GM18873 (cell line): ENCODE results near the gene NHP2.

Source experiments
- ATAC-seq: cut with Tn5 transposase; IDR thresholded peaks from one replicate; pipeline ENCODE4 v1.9.1; 2021; ENCODE audit warnings: mild to moderate bottlenecking, moderate library complexity, moderate number of reproducible peaks; ENCODE audit not compliant: unreplicated experiment, low FRiP score

The NHP2 gene

DNA sequence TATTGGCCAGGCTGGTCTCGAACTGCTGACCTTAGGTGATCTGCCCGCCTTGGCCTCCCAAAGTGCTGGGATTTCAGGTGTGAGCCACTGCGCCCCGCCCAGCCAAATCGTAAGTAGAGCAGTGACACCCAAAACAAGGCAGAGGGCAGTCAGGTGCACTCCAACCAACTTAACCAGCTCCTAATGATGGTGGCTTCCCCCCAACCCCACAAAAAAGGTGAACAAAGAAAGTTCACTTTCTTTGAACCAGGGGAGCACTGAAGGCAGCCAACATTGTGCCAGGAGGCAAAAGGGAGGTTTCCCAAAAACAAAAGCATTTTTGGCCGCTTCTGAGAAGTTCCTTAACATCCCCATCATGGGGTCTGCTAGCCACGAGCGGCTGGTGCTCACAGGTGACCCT lies 23.9 kb upstream of the NHP2 start:
- no peak for ATAC-seq

DNA sequence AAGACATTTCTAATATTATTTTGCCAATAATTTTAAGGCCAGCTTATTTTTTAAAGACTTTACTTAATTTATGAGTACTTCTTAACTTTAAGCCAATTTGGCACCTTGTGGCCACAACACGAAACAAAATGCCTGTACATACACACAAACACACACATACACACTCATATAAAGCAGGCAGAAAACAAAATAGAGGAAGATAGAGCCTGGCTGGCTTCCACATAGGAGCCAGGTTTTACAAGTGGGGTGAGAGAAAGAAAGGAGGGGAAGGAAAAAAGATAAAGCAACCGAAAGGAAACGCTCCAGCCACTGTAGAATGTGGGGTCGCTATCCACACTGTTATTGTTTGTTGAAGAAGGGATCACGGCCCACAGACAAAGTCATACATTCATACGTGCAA lies 23.1 kb upstream of the NHP2 start:
- no peak for ATAC-seq

DNA sequence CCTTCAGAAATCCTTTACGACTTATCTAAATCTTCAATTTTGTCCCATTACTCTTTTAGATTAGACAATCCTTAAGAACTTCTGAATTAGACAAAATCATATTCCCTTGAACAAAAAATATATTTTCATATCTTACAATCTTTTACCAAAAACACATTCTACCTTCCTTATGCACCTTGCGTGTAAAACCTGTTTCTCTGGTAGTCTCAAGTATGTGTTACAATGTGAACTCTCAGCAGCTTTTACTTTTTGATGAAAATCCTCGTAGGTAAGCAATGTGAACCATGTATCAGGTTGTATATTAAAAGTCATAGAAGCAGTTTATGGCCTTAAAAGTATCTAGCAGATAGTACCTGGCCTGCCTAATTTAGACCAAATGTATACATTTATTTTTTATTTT lies 20.8 kb upstream of the NHP2 start:
- no peak for ATAC-seq

DNA sequence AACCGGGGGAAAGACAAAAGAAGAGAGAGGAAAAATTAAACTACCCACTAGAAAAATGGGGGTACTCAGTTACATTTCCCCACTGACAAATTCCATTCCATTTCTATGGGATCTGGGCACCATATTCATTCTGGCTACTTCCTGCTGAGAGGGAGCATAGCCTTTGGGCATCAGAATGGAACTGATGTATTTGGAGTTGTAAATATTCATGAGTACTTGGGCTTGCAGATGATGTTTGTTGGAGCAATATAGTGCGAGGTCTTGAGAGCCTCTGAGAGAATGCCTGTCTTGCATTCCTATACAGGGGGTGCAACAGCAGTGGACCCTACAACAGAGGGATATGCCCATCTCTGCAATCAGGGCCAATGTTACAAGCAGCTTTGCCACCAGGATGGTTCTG lies 16.8 kb upstream of the NHP2 start:
- ATAC-seq = no peak

DNA sequence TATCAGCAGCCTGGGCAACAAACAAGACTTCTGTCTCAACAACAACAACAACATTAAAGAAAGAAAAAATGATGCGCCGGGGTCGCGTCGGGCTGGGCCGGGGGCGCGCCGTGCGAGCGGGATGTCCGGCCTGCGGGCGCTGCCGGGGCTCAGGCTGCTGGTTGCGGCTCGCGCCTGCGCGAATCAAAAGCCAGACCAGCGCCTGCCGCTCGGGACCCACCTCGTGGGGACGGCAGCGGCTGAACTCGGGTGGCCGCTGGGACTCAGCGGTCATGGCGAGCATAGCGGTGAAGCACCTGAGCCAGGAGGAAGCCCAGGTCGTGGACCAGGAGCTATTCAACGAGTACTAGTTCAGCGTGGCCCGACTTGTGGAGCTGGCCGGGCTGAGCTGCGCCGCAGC lies 11.9 kb upstream of the NHP2 start:
- no peak for ATAC-seq

DNA sequence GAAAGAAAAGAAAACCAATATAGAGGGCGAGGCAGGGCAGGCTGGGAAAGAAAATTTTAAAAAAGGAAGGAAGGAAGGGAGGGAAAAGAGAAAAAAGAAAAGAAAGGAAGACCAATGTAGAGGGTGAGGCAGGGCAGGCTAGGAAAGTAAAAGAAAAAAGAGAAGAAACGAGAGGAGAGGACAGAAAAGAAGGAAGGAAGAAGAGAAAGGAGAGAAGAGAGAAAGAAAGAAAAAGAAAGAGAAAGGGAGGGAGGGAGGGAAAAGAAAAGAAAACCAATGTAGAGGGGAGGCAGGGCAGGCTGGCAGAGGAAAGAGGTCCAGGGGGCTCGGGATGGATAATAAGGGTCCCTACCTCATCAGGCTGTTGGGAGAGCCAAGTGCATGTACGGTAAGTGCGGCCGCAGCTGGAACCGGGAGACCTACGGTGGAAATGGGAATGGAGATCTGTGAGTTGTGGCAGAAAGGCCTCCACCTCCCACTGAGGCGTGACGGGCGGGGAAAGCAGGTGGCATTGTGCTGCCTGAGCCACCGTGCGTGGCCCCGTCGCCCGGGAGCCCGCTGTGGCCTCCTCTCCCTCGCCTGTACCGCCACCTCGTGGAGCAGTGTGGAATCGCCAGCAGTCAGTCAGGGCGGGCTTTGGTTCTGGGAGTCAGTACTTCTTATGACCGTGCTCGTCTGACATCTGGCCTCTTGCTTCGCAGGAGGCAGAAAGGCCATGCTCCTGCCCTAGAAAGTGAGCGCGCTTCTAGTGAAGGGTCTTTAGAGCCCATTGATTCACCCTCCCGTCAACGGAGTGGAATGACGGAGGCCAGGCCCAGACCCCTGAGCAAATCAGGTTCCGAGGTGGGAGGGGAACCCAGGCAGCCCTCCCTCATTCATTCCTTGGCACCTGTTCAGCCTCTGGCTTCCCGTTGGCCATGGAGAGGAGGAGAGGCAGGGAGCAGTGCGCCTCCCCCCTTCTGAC lies 10.4 kb upstream of the NHP2 start:
- ATAC-seq = peak; percentile 78

DNA sequence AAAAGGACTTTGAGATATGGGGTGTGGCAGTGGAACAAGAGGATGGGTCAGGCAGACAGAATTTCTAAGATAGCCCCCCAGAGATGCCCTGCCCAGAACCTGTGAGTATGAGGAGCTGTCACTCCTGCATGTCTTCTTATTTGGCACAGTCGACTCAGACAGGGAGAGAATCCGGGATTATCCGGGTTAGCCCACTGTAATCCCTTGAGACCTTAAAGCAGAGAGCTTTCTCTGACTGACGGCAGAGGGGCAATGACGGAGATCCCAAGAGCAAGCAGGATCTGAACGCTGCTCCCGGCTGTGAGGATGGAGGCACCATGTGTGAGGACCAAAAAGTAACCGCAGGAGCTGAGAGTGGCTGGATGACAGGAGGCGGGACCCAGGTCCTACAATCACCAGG lies 8.8 kb upstream of the NHP2 start:
- no peak for ATAC-seq

DNA sequence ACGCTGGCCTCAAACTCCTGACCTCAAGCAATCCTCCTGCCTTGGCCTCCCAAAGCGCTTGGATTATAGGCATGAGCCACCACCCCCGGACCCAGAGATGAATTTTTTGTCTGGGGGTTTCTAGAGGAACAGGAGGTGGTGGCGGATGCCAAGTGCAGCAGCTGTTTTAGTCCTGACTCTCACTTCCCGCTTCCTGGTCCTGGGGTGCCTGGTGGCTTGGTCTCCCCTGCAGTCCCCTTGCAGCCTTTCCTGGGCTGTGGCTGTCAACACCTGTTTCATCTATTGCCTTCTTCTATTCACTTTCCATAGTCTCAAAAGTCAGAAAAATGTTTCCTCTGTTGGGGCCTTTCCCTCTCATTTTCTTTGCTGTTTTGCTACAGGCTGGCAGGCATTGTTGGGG lies 6.5 kb upstream of the NHP2 start:
- ATAC-seq = no peak

DNA sequence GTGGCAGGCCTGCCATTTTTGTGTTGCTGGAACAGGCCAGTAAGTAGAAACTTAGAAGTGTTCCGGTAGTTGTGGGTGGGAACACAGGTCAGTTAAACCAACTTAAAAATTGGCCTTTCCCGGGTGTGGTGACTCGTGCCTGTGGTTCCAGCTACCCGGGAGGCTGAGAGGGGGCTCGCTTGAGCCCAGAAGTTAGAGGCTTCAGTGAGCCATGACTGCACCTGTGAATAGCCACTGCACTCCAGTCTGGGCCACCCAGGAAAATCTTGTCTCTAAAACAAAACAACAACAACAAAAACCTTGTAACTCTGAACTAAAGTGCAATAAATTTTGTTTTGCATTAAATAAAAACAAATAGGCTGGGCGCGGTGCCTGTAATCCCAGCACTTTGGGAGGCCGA lies 1.4 kb upstream of the NHP2 start:
- no peak for ATAC-seq

DNA sequence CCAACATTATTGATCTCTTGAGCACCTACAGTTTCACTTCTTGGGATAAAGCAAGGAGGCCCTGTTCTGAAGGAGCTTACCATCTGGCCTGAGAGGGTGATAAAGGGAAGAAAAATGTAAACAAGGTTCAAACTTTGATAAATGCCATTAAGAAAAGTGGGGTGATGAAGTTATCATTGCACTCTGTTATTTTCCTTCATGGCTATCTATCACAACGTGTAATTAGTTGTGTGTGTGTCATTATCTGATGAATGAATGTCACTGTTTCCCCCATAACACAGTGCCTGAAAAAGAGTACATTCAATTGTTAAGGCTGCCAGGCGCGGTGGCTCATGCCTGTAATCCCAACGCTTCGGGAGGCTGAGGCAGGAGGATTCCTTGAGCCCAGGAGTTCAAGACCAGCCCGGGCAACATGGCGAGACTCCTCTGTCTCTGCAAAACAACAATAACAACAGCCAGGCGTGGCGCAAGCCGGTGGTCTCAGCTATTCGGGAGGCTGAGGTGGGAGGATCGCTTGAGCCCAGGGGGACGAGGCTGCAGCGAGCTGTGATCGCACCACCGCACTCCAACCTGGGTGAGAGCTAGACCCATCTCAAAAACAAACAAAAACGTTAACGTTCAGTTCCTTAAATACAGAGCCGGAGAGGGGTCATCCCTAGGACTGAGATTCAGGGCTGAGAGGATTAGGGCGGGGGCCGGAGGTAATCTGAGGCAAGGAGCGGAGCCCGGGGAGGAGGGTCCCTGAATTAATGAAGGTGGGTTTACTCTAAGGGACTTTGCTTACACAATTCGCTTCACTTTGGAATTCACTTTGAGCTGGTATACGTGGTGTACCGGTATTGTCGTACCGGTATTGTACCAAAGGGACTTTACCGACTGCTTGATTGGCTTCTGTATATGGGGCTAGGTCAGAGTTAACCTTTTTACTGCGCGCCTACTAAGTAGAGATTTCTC lies 917 bp downstream of the NHP2 start:
- no peak for ATAC-seq

DNA sequence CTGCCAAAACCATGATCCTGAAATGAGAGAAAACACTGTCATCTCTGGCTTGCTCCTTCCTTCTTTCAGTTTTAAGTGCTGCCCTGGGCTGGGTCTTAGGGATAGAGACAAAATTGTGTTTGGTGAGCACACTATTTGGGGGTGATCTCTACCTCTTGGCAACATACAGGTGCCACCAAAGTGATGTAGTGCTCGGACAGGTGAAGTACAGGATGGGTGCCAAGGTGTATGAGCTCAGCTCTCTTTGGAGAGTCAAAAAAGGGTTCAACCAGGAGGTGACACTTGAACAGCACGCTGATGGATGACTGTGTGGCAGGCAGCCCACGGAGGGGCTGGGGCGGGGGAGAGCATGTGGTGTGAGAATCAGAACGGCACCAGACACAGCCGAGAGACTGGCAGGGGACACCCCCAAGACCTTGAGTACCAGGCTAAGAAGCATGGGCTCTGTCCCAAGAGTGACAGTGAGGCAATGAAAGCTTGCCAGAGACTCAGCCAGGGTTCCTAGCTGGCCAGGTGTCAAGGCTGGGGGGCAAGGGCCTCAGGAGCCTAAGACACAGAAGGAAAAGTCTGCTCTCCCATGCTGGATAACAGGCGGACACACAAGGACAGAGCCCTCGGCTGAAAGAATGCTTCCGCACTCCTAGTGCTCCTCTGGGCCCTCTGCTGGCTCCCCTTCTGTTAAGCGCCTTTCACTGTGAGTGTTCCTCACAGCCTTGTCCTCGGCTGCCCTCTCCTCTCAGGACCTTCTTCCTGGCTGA lies 2.5 kb downstream of the NHP2 start:
- no peak for ATAC-seq

DNA sequence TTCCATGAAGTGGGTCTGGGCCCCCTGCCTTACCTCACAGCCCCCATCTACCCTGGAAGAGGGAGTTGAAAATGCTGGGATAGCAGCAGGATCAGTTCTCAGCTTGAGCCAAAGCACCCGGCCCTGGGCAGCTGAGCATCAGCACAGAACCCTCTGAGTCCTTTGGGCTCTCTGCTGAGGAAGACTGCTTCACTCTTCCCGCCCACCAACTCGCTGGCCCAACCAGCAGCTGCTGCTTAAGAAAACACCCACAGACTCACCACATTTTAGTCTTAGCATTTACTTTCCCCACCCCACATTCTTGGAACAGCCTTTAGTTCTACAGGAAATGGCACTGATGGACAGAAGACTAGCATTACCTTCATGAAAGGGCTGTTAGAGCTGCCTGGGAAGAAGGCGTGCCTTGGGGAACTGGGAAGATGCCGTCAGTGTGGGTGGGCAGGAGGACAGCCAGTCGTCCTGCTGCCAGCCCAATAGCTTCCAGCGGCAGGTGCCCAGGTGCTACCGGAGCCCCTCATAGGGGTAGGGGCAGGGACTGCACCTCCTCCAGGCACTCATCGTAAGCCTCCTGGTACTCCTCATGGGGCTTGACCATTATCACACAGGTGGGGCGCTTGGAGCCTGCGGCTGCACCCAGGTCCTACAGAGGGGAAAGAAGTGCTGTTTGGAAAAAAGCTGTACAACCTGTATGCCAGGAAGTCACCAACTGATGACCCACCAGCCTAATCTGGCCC lies 4.3 kb downstream of the NHP2 start:
- no peak for ATAC-seq

DNA sequence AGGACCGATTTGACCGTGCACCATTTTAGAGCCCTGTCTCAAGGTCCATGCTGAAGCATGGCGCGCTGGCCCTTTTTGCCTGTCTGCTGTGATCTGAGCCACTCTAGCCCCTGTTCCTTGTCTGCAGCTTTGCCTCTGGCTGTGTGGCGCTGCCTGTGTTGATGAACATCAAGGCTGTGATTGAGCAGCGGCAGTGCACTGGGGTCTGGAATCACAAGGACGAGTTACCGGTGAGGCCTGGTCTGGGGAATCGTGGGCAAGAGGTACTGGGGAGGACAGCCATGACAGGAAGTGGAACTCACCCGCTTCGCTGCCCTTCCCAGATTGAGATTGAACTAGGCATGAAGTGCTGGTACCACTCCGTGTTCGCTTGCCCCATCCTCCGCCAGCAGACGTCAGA lies 6.3 kb downstream of the NHP2 start:
- ATAC-seq = no peak

DNA sequence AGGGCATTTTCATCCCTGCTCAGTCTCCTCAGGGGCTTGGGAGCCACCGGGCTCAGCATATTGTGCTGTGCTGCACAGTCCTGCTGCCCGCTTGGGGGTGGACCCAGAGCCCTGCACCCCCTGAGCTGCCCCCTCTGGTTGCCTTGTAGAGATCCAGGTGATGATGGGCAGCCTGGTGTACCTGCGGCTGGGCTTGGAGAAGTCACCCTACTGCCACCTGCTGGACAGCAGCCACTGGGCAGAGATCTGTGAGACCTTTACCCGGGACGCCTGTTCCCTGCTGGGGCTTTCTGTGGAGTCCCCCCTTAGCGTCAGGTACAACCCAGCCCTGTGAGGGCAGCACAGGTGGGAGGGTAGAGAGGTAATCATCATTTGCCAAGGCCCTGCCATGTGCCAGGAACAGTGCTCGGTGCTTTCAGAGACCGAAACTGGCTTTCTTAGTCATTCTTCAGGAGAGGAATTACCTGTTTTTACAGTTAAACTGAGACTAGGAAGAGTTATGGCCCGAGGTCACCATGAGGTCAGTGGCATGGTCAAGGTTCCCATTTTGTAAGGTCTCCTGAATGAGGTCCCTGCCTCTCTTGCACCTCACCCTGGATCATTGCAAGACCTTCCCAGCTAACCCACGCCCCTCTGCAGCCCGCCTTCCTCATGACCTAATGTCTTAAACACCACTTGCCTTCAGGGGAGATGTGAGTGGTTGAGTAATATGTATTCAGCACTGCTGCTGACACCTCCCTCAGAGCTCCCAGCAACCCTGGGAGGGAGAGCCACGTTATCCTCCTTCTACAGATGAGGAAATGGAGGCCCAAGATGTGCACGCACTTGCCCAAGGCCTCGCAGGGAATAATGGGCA lies 7.5 kb downstream of the NHP2 start:
- no peak for ATAC-seq

DNA sequence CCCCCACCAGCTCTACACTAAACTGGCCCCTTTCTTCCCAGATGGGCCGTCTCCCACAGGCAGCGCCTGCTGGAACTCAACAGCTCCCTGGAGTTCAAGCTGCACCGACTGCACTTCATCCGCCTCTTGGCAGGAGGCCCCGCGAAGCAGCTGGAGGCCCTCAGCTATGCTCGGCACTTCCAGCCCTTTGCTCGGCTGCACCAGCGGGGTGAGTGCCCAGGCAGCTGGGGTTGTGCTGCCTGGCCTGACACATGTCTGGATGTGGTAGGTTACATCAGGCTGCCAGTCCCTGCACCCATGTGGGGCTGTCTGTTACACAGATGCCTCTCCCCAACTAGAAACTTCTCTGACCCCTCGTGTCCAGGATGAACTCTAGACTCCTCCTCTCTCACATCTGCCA lies 9.8 kb downstream of the NHP2 start:
- no peak for ATAC-seq

DNA sequence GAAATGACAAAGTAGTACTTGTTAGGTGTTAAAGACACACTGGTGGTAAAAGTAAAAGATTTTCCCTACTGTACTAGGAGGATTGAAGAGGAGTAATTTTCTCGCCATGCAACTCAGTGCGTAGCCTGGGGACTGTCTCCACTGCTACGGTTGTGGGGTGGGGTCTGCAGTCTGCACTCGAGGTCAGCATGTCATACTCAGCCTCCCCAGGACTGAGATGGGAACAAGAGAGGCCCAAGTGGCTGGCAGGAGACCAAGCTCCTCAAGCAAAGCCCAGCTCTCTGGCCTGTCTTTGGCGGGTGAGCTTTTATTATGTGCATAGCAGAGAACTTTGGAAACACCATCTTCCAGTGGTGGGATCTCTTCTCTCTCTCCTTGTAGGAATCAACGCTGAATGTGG lies 10.4 kb downstream of the NHP2 start:
- ATAC-seq = no peak

DNA sequence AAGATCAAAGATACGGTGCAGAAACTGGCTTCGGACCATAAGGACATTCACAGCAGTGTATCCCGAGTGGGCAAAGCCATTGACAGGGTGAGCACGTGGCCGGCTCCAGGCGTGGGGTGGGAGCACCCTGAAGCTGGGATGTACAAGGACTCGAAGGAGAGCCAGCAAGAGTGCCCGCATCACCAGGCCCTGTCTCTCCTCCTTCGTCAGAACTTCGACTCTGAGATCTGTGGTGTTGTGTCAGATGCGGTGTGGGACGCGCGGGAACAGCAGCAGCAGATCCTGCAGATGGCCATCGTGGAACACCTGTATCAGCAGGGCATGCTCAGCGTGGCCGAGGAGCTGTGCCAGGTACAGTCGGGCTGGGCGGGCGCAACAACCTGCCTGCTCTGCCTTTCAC lies 11.0 kb downstream of the NHP2 start:
- ATAC-seq = no peak

DNA sequence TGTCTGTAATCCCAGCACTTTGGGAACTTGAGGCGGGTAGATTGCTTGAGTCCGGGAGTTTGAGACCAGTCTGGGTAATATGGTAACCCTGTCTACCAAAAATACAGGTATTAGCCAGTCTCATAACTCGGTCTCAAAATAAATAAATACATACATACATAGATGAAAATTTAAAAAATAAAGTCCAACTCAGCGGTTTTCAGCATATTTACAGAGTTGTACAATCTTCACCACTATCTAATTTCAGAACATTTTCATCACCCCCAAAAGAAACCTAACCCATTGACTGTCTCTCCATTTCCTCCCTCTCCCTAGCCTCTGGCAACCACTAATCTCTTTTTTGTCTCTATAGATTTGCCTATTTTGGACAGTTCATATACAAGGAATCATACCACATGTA lies 12.1 kb downstream of the NHP2 start:
- ATAC-seq = no peak

DNA sequence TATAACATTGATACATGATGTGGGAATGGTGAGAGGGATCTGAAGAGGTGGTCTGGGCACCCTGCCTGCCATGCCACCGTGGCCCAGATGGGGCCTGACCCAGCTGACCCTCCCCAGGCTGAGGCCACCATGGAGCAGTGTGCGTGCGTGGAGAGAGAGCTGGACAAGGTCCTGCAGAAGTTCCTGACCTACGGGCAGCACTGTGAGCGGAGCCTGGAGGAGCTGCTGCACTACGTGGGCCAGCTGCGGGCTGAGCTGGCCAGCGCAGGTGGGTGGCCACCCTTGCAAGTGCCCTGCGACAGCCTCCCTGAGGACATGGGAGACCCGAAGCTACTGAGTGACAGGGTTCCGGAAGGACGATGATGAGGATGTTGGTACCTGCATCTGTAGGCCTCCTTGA lies 15.7 kb downstream of the NHP2 start:
- no peak for ATAC-seq
